GM21737 (cell line): ENCODE results near the gene SIAH2.

Experiments used
- ATAC-seq: cut with Tn5 transposase; IDR thresholded peaks from one replicate; pipeline ENCODE4 v1.9.1; 2021; ENCODE audit warnings: mild to moderate bottlenecking, moderate library complexity; ENCODE audit not compliant: unreplicated experiment

Gene SIAH2

GRCh38 chr3:150749255-150749654 is 13.7 kb downstream of the SIAH2 start:
- no peak for ATAC-seq

GRCh38 chr3:150748684-150749047 is 14.3 kb downstream of the SIAH2 start:
- no peak for ATAC-seq

DNA sequence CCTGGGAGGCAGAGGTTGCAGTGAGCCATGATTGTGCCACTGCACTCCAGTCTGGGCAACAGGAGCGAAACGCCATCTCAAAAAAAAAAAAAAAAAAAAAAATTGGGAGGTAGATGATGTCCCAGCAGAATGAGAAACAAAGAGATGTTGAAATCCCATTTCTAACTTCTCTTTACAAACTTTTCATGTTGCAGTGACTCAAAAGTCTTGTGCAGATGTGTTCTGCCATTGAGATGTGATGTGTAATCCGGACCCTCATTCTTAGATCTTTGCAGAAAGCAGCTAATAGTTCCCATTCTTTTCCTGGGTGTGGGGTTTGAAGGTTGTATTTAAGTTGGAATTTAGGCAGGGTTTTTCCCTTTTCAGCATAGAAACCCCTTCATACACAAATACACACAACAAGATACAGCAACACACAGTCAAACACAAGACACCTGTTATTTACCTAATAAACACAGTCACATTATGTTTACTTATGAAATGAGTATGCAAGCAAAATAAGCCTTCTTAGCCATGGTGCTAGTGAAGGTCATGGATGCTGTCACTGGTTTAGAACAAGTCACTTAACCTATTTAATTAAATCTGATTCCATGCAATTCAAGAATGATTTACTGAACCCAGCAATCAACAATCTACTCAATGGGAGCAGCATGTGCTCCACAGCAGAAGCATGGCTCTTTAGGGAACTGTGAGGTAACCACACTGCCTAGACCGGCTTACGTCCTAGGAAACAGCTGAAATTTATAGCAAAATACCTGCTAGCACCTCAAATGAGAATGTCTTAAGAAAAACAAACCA is 14.9 kb downstream of the SIAH2 start:
- no peak for ATAC-seq

DNA sequence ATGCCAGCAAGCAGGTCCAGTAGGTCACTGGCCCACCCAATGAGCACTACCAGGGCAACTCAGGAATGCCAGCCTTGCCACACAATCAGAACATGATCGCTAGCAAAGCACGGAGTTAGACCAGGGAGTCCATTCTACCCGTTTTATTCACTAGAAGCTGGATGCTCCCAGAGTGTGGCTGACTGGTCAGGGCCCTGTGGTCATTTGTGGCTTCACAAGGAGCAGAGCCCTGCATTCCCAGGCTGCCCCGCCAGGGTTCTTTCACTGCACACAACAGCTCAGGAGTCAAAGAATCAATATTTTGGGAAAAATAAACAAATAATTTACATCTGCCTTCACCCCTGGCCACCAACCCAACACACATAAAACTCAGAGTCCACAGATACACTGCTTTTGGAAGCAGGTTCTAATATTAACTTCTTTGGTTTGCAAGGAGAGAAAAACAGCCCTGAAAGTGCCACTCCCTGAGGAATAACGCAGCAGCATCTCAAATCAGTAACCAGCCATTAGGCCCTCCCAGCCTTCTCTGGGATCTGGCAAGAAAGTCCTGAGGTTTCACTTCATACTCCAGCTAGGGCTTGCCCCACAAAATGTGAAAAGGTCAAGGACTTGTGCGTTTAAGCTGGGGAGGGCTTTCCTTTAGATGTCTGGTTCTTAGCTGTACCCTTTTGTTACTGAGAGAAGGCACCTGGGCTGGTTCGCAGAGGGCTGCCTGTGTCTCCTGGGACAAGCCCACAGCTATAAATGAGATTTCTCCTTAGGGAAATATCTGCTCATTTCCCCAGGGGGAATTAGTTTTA is 16.0 kb downstream of the SIAH2 start:
- ATAC-seq, result no peak

- no peak for ATAC-seq
Measured at GRCh38 chr3:150745832-150746231, 17.1 kb downstream of the SIAH2 start.

DNA sequence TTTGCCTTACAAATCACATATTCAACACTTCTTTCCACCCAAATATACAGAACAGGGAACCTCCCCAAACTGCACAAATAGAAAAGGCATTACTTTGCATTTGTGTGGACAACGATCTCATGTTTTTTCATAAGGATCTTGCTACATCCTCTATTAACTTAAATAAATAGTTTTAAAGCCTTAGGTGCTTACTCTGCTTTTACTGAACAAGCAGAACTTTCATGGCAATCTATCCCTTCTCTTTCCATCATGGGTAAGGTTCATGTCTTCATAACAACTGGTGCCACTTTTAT is 18.1 kb downstream of the SIAH2 start:
- no peak for ATAC-seq

GRCh38 chr3:150744041-150744918 is 18.7 kb downstream of the SIAH2 start:
- ATAC-seq, result no peak

DNA sequence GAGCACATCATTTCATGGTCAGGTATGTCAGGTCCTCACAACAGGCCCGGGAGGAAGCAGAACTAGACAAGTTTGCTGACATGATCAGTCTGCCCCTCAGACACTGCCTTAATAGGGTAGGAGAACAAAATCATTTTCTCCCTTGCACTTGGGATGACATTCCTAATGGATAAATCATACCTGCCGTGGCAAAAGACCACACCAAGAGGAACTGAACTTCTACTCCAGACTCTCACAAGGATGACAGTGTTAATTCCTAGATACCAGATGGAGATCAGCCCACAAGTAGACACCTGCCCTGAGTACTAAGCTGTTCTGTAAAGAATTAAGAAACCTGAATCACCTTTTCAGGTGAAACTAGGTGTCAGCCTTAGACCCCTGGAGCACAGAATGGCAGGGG is 19.5 kb downstream of the SIAH2 start:
- no peak for ATAC-seq

DNA sequence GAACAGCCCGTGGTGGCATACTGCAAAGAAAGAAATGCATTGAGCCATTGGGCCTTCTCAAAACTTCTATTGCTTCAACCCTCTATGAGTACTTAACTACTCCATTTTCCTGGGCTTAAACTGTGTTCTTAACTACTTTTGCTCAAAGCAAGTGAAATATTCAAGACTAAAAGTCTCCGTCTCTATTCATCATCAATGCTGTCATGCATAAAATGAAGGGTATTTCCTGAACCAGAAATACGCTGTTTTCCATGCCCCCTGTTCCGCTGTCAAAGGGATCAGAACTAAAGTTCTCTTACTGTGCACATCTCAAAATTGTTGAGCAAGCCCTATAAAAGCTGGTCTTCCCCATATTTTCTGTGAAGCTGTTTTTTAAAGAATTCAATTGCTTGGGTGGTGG is 20.3 kb downstream of the SIAH2 start:
- no peak for ATAC-seq

DNA sequence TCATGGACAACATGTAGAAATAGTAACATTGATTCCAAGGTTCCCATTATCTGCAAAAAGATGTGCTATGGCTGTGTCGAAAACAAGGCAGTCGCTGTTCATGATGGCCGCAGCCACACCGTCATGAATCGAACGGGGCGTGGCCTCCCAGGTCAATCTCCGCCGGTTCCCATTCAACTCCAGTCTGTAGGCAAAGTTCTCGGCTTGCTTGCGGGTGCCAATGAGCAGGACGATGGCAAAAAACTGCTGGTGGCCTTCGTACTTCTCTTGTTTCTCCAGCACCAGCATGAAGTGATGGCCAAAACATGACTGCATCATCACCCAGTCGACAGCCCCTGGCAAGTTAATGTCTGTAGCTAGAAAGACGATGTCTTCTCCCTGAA is 20.8 kb downstream of the SIAH2 start:
- no peak for ATAC-seq

- ATAC-seq, result no peak
Measured at GRCh38 chr3:150741497-150742140, 21.4 kb downstream of the SIAH2 start.

DNA sequence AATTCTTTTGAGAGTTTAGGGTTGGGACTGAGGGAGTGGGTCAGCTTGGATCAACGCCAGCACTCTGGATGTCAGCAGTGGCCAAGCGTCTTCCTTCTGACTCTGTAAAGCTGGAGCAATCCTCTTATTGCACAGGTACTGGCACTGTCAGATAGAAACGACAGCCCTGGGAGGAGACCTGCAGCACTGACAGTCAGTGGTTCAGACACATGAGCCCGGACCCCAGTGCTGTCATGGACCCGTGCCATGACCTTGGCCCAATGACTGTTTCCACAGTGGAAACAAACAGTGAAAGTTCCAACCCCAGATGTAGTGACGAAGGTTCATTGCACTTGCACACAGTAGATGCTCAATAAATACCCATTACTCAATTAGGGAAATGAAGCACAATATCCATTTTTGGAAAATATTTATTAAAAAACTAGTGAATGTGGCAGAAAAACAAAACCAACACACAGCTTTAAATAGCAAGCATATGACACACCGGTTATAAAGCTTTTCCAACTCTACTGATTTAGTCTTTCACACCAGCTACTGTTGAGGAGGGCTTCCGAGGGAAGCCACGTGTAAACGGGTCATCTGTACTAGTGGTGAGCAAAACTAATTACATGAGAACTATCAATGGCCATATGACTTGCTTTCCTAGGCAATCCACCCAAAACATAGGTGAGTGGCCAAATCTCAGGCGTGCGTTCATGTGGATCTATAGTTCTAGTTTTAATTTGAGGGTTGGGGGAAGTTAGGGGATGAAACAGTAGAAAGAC is 22.1 kb downstream of the SIAH2 start:
- ATAC-seq, result no peak

DNA sequence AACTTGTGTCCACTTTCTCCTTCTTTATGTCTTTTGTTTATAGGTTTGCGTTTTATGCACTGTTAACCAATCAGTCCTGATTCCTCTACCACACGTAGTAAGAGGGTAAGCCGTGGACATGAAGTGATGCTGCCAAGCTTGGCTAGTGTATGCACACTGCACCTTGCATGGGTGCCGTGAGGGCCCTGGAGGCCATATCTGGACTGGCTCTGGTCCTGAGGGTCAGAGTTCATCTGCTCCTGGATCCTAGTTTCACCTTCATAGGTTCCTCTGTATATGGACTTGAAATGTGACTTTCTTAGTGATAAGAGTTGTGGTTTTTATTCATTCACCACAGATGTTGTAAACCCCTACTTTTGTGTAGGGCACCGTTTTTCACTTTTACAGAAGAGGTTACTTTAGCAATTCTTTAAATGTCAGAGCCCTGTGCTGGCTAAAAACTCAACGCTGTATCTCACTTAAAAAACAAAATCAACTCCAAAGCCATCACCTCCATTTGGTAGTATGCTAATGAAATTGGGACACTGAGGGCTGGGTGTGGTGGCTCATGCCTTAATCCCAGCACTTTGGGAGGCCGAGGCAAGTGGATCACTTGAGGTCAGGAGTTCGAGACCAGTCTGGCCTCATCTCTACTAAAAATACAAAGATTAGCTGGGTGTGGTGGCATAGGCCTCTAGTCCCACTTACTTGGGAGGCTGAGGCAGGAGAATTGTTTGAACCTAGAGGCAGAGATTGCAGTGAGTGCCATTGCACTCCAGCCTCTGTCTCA is 22.9 kb downstream of the SIAH2 start:
- no peak for ATAC-seq

DNA sequence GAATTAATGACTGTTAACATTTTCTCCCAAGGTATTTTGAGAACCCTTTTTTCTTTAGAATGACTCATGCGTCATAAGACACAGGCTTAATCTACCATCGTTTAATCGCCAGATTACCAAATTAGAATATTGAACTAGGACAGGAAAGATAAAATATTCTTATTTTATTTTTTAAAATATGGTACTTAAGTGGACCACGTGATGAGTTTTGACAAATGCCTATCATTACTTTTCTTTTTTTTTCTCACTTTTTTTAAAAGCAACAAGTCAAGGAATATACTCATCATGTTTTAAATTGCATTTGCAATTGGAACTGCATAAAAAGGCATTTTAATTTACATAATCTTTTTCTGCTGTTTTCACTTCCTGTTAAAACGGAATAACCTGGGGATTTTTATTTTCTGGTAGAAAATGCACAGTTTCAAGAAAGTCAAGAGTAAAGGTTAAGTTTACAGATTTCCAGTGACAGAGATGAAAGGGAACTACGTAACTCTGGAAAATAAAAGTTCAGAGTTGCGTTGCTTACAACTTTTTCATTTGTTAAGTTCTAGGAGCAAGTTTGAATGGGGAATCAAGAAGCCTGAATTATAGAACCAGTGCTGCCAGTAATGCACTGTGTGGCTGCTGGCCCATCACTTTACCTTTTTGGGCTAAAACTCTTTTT is 23.6 kb downstream of the SIAH2 start:
- no peak for ATAC-seq

GRCh38 chr3:150738688-150739087 is 24.3 kb downstream of the SIAH2 start:
- no peak for ATAC-seq

GRCh38 chr3:150737874-150738679 is 24.9 kb downstream of the SIAH2 start:
- no peak for ATAC-seq

DNA sequence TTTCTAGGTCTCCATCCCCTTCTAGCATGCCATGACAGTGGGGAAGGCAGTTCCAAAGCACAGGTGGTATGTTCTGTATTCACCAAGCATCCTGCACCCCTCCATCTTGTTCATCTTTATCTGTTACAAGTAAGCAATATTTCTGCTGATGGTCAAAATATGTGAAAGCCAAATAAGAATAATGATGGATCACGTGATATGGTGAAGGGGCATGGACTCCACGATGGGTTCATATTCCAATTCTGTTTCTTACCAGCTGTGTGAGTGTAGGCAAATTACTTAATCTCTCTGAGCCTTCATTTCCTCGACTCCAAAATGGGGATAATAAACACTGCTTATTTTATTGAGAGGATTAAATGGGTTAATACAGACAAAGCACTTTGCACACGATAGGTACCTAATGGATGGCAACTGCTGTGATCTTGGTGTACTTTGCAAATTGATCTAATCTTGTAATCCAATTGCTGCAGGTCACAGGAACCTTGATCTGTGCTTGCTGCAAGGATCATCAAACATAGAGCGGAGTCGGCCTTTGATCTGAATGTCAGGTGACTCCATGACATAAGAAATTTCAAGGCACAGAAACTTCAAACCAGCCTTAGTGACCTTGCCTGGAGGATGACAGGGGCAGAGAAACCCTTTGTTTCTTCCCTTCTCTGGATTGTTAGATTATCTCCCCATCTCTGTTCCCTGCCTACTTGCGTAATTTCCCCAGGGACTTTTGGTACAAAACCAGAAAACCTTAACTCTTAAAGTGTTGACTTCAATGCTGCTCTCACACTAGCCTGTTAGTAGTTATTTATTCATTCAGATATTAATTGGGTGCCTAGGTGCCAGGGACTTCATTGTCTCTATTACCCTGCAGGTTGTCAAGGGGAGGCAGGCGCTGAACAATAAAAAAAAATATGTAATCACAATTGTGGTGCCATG is 25.8 kb downstream of the SIAH2 start:
- ATAC-seq, result no peak
